DND-41 (cell line): ENCODE results near the gene IL17RD.

Experiments
- ATAC-seq: fragments of 200-7000 bp; cut with Tn5 transposase; 3 replicates; pipeline ENCODE4 v1.9.1; 2021; ENCODE audit warnings: low read depth; ENCODE audit not compliant: insufficient read depth
- DNase-seq: peaks from one replicate; pipeline ENCODE4 v3.0.0-alpha.2; 2020
- H2AFZ ChIP-seq: 2 replicates; pipeline ENCODE4 v1.6.0; 2012; ENCODE audit warnings: low read depth, low read length
- H3K27ac ChIP-seq: 2 replicates; pipeline ENCODE4 v1.5.1; 2012; ENCODE audit warnings: low read length, inconsistent platforms
- H3K27me3 ChIP-seq: fragments of 200-600 bp; sonication (generic); 2 replicates; pipeline ENCODE4 v1.6.0; 2012; ENCODE audit warnings: low read length, mild to moderate bottlenecking, inconsistent platforms; ENCODE audit not compliant: insufficient read depth, poor library complexity
- H3K36me3 ChIP-seq: 2 replicates; pipeline ENCODE4 v1.5.1; 2012; ENCODE audit warnings: low read length, inconsistent platforms; ENCODE audit not compliant: insufficient read depth
- H3K4me1 ChIP-seq: 2 replicates; pipeline ENCODE4 v1.5.1; 2012; ENCODE audit warnings: mild to moderate bottlenecking, low read length; ENCODE audit not compliant: insufficient read depth
- H3K4me2 ChIP-seq: 2 replicates; pipeline ENCODE4 v1.6.0; 2012; ENCODE audit warnings: mild to moderate bottlenecking, moderate library complexity, low read length, inconsistent platforms; ENCODE audit not compliant: insufficient read depth
- H3K4me3 ChIP-seq, 2 experiments: fragments of 200-600 bp in 1 of 2; shearing (Covaris generic) in 1 of 2; 2 replicates each; pipeline ENCODE4 v1.5.1; 2012 to 2016; ENCODE audit warnings: inconsistent platforms in 2 of 2, low read length in 2 of 2, mild to moderate bottlenecking in 2 of 2, low read depth in 1 of 2, moderate library complexity in 1 of 2
- H3K79me2 ChIP-seq: 2 replicates; pipeline ENCODE4 v1.6.0; 2012; ENCODE audit warnings: low read length, inconsistent platforms; ENCODE audit not compliant: insufficient read depth
- H3K9ac ChIP-seq: 2 replicates; pipeline ENCODE4 v1.6.0; 2012; ENCODE audit warnings: low read depth, mild to moderate bottlenecking, inconsistent platforms, low read length, moderate library complexity
- H3K9me3 ChIP-seq: 2 replicates; pipeline ENCODE4 v1.5.1; 2012; ENCODE audit warnings: low read length, moderate library complexity, mild to moderate bottlenecking, inconsistent platforms; ENCODE audit not compliant: insufficient read depth, severe bottlenecking
- H4K20me1 ChIP-seq: 2 replicates; pipeline ENCODE4 v1.6.0; 2012; ENCODE audit warnings: low read length; ENCODE audit not compliant: insufficient read depth
- CTCF ChIP-seq: IDR thresholded peaks from 2 replicates; pipeline ENCODE4 v1.5.1; 2012; ENCODE audit warnings: borderline replicate concordance, low read length, moderate library complexity, mild to moderate bottlenecking; ENCODE audit not compliant: poor library complexity, severe bottlenecking; ENCODE audit errors: extremely low read depth
- EZH2 ChIP-seq: IDR thresholded peaks from 3 replicates; pipeline ENCODE4 v1.6.1; 2012; ENCODE audit warnings: borderline replicate concordance, low read depth, mild to moderate bottlenecking, moderate library complexity, low read length, inconsistent platforms; ENCODE audit not compliant: severe bottlenecking

The IL17RD gene

GRCh38 chr3:57120451-57121174 is 44.5 kb downstream of the IL17RD start:
- no peak for DNase-seq
- TF ChIP-seq CTCF (no peak), EZH2 (no peak)
- Histone ChIP-seq H3K9me3 (no peaks in the 10 kb centered on the region), H2AFZ (no peak overlapping the region), H3K79me2 (no peaks in the 10 kb centered on the region), H3K9ac (no peak overlapping the region), H3K4me1 (no peaks in the 10 kb centered on the region), H3K4me3 (no peak overlapping the region), H3K27me3 (peaks cover 10% of the 10 kb centered on the region), H3K36me3 (no peaks in the 10 kb centered on the region), H4K20me1 (no peaks in the 10 kb centered on the region), H3K27ac (no peak overlapping the region), H3K4me2 (no peak overlapping the region)
- no peak for ATAC-seq

- Histone ChIP-seq H3K4me2 (no peak overlapping the region), H3K4me3 (no peak overlapping the region), H2AFZ (no peak overlapping the region), H3K9me3 (no peaks in the 10 kb centered on the region), H3K27me3 (peaks cover 10% of the 10 kb centered on the region), H3K79me2 (no peaks in the 10 kb centered on the region), H3K27ac (no peak overlapping the region), H4K20me1 (no peaks in the 10 kb centered on the region), H3K4me1 (no peaks in the 10 kb centered on the region), H3K9ac (no peak overlapping the region), H3K36me3 (no peaks in the 10 kb centered on the region)
- DNase-seq, result no peak
- no peak for ATAC-seq
- TF ChIP-seq EZH2 (no peak), CTCF (no peak)
These were observed 45.1 kb downstream of the IL17RD start for GRCh38 chr3:57120040-57120439.

GRCh38 chr3:57118254-57118653 is 46.9 kb downstream of the IL17RD start:
- Histone ChIP-seq H3K4me3 (no peak overlapping the region), H3K27ac (no peak overlapping the region), H3K36me3 (no peaks in the 10 kb centered on the region), H3K79me2 (no peaks in the 10 kb centered on the region), H3K4me2 (no peak overlapping the region), H4K20me1 (no peaks in the 10 kb centered on the region), H3K27me3 (peaks cover 14% of the 10 kb centered on the region), H3K9ac (no peak overlapping the region), H3K9me3 (no peaks in the 10 kb centered on the region), H2AFZ (no peak overlapping the region), H3K4me1 (no peaks in the 10 kb centered on the region)
- no peak for TF ChIP-seq EZH2
- no peak for TF ChIP-seq CTCF
- no peak for DNase-seq
- ATAC-seq, result no peak
